ENCODE results near the gene CD300LG. TPM values are rescaled to one million over a fixed set of nuclear protein-coding genes. Genes with fewer than 3 reads are reported as not detected.

CD300LG gene
- polyA plus RNA-seq, 2 of the 4 experiments (the other 2 are of a cell fraction), result not detected

- TF ChIP-seq, protein P1, sequence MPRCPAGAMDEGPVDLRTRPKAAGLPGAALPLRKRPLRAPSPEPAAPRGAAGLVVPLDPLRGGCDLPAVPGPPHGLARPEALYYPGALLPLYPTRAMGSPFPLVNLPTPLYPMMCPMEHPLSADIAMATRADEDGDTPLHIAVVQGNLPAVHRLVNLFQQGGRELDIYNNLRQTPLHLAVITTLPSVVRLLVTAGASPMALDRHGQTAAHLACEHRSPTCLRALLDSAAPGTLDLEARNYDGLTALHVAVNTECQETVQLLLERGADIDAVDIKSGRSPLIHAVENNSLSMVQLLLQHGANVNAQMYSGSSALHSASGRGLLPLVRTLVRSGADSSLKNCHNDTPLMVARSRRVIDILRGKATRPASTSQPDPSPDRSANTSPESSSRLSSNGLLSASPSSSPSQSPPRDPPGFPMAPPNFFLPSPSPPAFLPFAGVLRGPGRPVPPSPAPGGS (IDR thresholded peaks at IDR 0.05), result peak; percentile 80; the same call in 2 of the 3 replicates
- TF ChIP-seq POLR2A (IDR thresholded peaks at IDR 0.05; ENCODE audit: low read length) (peak; percentile 72), MAFK (IDR thresholded peaks at IDR 0.05; ENCODE audit: partially characterized antibody) (no peak), EHF (CRISPR knock-in tag; IDR thresholded peaks at IDR 0.05) (no peak), MYC (IDR thresholded peaks at IDR 0.05; ENCODE audit: borderline replicate concordance, low read length) (no peak), FOXS1 (CRISPR knock-in tag; IDR thresholded peaks at IDR 0.05) (no peak), MAZ (IDR thresholded peaks at IDR 0.05; ENCODE audit: borderline replicate concordance, low read depth, low read length) (peak; percentile 77; the same call in 1 of the 2 replicates), FOSL2 (IDR thresholded peaks at IDR 0.05) (no peak), FOSL2 (CRISPR knock-in tag; IDR thresholded peaks at IDR 0.05) (no peak), ZFP36 (IDR thresholded peaks at IDR 0.05; ENCODE audit: borderline replicate concordance, partially characterized antibody) (no peak), KDM5A (IDR thresholded peaks at IDR 0.05) (no peak), CBX2 (IDR thresholded peaks at IDR 0.05; ENCODE audit: borderline replicate concordance, low read depth) (no peak), HOXB13 (CRISPR knock-in tag; IDR thresholded peaks at IDR 0.05; ENCODE audit: low read depth) (no peak), KDM1A (IDR thresholded peaks at IDR 0.05; ENCODE audit: low read depth) (no peak), HOXA7 (CRISPR knock-in tag; IDR thresholded peaks at IDR 0.05) (no peak), GATA3 (IDR thresholded peaks at IDR 0.05; ENCODE audit: borderline replicate concordance) (peak; percentile 13; the same call in 1 of the 2 replicates), HOXB5 (CRISPR knock-in tag; IDR thresholded peaks at IDR 0.05) (no peak), HEYL (CRISPR knock-in tag; IDR thresholded peaks at IDR 0.05) (no peak), ZNF302 (CRISPR knock-in tag; IDR thresholded peaks at IDR 0.05) (no peak), NFE2L2 (conservative IDR thresholded peaks at IDR 0.05; ENCODE audit: low read length) (no peak)
- TF ChIP-seq, protein P2, sequence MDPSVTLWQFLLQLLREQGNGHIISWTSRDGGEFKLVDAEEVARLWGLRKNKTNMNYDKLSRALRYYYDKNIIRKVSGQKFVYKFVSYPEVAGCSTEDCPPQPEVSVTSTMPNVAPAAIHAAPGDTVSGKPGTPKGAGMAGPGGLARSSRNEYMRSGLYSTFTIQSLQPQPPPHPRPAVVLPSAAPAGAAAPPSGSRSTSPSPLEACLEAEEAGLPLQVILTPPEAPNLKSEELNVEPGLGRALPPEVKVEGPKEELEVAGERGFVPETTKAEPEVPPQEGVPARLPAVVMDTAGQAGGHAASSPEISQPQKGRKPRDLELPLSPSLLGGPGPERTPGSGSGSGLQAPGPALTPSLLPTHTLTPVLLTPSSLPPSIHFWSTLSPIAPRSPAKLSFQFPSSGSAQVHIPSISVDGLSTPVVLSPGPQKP (IDR thresholded peaks at IDR 0.05; ENCODE audit: low read depth, low read length), result no peak
- TF ChIP-seq, protein P3, sequence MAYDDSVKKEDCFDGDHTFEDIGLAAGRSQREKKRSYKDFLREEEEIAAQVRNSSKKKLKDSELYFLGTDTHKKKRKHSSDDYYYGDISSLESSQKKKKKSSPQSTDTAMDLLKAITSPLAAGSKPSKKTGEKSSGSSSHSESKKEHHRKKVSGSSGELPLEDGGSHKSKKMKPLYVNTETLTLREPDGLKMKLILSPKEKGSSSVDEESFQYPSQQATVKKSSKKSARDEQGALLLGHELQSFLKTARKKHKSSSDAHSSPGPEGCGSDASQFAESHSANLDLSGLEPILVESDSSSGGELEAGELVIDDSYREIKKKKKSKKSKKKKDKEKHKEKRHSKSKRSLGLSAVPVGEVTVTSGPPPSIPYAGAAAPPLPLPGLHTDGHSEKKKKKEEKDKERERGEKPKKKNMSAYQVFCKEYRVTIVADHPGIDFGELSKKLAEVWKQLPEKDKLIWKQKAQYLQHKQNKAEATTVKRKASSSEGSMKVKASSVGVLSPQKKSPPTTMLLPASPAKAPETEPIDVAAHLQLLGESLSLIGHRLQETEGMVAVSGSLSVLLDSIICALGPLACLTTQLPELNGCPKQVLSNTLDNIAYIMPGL (CRISPR knock-in tag; IDR thresholded peaks at IDR 0.05; ENCODE audit: borderline replicate concordance), result no peak
- TF ChIP-seq, protein P4, sequence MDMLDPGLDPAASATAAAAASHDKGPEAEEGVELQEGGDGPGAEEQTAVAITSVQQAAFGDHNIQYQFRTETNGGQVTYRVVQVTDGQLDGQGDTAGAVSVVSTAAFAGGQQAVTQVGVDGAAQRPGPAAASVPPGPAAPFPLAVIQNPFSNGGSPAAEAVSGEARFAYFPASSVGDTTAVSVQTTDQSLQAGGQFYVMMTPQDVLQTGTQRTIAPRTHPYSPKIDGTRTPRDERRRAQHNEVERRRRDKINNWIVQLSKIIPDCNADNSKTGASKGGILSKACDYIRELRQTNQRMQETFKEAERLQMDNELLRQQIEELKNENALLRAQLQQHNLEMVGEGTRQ (IDR thresholded peaks at IDR 0.05), result no peak
- TF ChIP-seq, protein P5, sequence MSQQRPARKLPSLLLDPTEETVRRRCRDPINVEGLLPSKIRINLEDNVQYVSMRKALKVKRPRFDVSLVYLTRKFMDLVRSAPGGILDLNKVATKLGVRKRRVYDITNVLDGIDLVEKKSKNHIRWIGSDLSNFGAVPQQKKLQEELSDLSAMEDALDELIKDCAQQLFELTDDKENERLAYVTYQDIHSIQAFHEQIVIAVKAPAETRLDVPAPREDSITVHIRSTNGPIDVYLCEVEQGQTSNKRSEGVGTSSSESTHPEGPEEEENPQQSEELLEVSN (IDR thresholded peaks at IDR 0.05; ENCODE audit: borderline replicate concordance, low read depth), result peak; percentile 83
Measured at GRCh38 chr17:43832976-43833829, 13.8 kb upstream of the CD300LG start, which contains the start of gene MPP3 (continued).
